GM19023 (cell line): Measurements from ENCODE around the gene SUPT3H.
"Not testable (repeated sequence)": the region's sequence is repeated elsewhere in the genome, so short reads cannot be mapped to it uniquely, and the experiment has no call there.

Source experiments
- ATAC-seq: cut with Tn5 transposase; IDR thresholded peaks from one replicate; pipeline ENCODE4 v1.9.1; 2021; ENCODE audit warnings: mild to moderate bottlenecking, moderate library complexity; ENCODE audit not compliant: unreplicated experiment

Gene SUPT3H

DNA sequence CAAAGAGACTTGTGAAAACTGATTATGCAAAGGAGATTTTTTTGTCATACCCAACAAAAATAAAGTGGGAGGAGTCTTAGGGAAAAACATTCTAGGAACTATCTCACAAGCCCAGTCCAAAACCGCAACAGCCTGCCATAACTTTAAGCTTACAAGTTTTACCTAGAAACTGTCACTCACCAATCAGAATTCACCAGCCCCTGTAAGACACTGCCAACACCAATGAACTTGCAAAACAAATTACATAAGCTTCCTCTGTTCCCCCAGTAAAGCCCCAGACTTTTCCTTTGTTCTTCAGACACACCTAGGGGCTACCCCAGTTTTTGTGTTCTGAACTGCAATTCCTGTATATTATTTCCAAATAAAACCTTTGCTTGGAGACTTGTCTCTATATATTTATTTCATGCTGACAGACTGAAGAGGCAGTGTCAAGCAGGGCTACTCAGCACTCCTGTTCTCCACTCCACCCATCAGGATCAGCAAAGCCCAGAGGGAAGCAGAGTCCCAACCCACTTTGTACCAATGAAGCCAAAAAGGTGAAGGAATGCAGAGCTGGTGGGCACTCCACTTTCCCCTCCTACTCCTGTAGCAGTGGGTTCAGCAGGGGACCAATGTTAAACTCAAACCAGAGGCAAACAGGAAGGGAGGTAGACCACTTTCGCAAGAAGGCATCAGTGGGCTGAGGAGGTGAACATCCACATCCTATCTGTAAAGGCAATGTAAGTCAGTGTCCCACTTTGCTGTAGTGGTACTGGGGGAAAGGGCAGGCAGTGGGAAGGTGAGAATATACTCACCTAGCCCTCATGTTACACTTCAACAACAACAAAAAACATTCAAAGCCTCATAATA, 192.1 kb downstream of the SUPT3H start:
- no peak for ATAC-seq

DNA sequence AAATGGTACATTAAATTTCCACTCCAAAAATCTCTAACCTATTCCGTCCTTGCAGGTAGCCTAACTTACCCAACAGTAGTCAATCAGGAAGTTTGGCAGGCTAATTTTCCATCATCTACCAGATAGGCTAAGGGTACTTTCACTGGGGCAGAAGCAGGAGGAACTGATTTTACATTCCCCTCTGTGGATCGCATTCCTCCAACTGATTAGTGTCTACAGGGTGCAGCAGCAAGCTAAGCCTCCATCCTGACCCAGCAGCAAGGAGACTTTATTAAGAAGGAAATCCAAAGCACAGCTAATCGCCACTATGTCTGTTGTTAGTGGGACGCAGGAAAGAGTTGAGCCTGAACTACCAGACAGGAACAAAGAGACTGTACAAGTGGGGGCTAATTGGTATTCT, 192.8 kb downstream of the SUPT3H start:
- ATAC-seq: no peak

DNA sequence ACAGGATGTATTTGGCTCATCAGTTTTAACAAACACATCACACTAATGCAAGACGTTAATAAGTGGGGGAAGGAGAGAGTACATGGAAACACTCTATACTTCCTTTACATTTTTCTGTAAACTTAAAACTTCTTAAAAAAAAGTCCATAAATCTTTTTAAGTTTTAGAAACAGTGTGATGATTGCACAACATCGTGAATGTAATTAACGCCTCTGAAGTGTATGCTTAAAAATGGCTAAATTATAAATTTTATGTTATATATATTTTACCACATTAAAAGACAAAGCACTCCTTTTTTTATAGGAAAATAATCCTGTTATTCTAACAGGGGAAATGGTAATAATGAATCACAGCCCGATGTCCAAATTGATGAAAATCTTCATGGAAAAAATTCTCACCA, 193.7 kb downstream of the SUPT3H start:
- no peak for ATAC-seq

DNA sequence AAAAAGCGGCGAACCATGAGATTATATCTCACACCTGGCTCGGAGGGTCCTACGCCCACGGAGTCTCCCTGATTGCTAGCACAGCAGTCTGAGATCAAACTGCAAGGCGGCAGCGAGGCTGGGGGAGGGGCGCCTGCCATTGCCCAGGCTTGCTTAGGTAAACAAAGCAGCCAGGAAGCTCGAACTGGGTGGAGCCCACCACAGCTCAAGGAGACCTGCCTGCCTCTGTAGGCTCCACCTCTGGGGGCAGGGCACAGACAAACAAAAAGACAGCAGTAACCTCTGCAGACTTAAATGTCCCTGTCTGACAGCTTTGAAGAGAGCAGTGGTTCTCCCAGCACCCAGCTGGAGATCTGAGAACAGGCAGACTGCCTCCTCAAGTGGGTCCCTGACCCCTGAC, 201.4 kb downstream of the SUPT3H start:
- not testable (repeated sequence) for ATAC-seq

DNA sequence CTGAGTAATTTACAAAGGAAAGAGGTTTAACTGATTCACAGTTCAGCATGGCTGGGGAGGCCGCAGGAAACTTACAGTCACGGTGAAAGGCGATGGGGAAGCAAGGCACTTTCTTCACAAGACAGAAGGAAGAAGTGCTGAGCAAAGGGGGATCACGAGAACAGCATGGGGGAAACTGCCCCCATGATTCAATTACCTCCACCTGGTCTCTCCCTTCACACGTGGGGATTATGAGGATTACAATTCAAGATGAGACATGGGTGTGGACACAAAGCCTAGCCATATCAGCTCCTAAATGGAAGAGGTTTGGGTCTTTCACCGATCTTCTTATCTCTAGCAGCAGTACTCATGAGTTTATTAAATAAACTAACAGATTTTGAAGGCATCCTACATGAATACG, 202.5 kb downstream of the SUPT3H start:
- ATAC-seq: no peak

DNA sequence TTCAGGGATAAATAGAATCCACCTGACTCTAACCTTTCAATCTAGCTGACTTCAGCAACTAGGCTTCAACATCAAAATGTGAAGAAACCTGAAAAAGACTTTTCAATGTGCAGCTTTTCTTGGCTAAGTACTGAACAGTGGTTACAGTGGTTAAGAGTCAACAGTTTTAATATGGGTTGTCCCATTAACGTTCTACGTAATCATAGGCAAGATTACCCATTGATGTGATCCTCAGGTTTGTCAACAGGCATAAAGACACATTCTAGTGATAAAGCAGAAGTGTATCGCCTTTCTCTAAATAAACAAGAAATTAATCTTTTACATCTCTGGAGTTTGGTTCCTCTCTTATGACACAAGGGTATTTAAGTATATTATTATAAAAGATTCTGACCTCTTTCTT, 203.7 kb downstream of the SUPT3H start:
- ATAC-seq: no peak

DNA sequence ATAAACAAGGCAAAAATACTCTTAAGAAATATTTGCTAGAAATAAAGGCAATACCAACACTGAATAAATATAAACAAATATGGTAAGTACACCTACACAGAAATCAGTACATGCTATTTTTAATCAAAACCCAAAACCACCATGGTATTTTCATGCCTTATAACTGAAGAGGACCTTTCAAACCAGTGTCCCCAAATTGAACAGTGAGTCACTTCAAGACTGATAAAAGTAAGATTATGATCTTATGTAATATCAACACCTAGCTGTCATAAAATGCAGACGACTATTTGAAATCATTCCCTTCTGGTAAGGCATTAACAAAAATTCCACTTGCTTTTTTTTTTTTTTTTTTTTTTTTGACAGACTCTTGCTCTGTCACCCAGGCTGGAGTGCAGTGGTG, 206.4 kb downstream of the SUPT3H start:
- ATAC-seq: no peak

DNA sequence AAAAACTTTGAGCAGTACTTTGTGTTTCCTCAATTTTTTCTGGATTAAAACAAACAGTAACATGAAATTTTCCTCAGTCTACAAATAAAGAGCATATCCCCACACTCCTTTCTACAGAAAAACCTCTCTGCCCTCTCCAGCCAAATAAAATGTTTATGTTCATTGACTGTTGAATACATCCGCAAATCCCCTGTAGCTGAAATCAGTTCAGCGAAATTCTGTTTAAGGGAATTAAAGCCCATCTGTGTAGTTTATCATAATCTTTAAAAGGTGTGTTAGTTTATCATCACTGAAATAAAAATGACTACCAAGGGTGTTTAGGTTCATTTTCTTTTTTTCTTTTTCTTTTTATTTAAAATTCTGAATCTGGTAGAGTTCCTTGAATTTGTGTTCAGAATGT, 207.4 kb downstream of the SUPT3H start:
- no peak for ATAC-seq

DNA sequence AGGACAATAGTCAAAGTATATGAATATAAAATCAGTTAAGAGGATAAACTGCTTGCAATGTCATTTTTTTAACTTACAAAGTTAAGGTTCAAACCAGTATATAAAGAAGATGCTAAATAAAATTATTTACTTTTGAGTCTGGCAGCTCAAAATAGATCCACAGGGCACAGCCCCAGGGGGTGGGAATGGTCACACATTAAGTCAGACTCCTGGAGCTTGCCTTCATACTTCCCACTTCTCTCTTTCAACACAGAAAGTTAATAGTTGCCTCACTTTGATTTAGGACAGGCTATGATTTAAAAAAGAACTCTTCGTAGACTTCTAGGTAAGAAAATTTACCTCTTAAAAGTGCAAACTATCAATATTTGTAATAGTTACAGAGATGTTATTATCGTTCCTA, 207.9 kb downstream of the SUPT3H start:
- no peak for ATAC-seq

DNA sequence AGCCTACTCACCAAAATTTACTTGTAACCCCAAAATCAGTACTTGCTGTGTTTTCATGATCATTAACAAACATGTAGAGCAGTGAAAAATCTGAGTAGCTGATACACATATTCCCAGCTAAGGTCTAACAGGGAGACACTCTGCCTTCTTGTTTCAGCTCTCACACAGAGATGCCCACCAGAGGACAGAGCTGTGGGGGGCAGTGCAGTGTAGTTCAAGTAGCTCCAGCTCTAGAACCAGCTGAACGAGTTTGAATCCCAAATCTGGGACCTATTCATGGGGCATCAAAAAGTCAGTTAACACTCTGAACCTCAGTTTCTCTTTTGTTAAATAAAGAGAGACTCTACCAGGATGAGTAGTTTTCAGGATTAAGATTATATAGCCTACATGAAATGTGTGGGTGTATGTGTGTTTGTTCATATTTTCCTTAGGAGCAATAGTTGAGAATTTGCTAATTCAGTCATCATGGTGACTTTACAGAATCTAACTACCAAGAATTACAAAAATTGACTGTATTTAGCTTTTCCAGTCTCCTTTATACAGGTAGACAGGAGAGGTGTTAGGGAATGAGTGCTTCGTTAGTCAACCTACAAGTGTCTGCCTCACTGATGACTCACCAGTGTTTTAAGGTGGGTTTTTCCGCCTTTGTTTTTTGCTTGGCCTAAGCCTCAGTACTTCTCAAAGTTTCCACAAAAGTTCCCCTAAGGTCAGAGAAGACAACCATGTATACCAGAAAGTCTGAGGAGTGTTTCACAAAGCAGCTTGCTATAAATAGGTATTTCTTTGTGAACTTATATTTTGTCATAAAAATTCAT, 213.6 kb downstream of the SUPT3H start:
- ATAC-seq: peak; percentile 86

DNA sequence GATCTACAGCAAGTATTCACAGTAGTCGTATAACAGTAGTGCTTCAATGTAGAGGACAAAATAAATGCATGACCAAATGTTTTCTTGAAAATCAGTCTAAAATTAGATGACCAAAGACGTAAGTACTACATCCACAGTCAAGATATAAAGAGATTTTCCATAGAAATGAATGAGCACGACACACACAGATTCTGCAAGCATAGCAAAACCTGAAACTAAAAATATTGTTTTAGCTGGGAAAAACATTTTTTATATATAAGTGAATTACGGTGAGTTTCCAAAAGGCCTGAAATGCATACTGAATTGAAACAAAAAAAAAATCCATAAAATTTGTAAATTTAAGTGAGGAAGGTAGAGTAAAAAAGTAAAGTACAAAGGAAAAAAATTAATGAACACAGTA, 217.4 kb downstream of the SUPT3H start:
- ATAC-seq: no peak

DNA sequence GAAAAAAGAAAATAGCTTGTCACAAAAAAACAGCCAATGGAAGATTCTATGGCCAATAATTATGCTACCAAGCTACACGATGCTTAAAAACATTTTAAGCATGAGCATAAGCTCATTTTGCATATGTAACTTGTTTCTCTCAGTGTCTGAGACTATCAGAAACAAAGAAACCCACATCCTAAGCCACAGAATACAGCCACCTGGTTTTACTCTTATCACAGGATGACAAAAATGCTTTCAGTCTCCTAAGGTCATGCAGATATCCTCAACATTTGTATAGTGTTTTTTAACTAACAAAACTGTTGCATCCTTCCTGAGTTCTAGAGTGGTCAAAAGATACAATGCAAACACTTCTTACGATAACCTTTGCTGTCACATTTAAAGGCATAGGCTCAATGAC, 221.7 kb downstream of the SUPT3H start:
- peak; percentile 99 for ATAC-seq

DNA sequence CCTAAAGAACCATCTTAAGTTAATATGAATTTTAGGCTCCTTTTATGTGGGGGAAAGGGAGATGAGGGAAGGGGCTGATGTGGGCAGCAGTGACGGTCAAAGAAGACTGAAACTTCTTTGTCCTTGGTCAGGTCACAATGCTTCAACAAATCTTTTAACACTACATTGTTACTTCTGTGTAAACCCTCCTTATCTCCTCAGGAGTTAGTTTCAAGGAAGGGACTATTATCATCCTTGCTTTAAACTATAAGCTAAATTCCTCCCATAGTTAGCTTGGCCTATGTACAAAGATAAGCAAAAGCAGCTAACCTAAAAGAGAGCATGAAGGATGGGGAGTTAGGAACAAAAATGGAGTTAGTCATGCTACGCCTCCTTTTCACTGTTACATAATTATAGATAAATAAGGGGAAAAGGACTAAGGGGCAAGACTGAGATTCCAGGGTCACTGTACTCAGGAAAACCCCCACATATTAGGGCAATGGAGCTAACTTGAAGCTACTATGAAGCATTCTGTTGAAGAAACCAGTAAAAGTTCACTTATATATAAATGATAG, 222.3 kb downstream of the SUPT3H start:
- ATAC-seq: no peak

DNA sequence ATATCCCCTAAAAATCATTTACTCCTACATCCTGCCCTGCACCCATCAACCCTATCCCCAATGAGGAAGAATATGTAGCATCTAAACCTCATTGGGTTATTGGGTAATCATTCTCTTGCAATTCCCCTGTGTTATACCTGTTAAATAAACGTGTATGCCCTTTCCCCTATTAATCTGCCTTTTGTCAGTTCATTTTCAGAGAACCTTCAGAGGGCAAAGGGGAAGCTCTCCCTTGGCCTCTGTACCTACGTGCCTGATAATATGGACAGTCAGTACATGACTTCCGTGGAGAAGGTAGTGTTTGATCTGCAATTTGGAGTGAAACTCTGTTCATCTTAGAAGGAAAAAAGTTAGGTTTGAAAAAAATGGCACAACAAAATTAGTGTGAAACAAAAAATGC, 223.1 kb downstream of the SUPT3H start:
- ATAC-seq: no peak

DNA sequence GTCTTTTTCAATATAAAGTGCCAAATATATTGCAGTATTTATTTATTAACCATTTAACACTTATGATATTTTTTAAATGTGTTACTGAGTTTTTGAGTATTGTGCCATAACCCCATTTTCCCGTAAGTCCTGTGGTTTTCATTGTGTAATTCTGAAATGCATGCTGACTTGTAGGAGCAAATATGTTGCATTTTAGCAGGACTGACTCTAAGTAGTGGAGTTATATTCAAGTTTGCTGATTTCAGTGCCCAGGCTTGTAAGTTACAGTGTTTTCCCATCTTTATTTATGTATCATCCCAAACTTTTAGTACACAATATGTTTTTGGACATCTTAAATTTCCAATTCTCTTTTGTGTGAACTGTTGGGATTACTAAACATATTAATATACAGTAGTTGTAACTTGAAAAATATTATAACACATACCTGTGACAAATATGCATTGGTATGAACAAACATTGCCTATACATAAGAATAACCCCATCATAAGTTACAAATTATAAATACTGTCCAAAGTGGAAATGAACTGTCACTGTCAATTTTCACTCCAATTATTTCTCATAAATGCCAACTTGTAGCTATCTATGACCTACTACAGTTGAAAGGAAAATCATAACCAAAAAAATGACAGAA, 228.9 kb downstream of the SUPT3H start:
- ATAC-seq: no peak

DNA sequence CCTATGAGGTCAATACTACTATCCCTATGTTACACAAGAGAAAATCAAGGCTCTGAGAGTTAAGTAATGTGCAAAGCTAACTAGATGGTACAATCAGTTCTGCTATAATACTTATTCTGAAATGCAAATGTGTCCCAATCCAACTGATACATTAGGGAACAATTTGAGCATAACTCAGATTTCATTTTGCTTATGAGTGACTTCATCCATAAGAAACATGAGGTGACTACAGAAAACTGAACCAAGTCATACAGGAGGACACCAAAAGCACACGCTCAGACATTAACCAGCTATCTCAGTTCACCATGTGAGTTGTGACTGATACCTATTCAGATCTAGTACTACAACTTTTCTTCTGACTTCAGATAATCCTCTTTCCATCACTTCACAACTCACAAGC, 229.5 kb downstream of the SUPT3H start:
- no peak for ATAC-seq

DNA sequence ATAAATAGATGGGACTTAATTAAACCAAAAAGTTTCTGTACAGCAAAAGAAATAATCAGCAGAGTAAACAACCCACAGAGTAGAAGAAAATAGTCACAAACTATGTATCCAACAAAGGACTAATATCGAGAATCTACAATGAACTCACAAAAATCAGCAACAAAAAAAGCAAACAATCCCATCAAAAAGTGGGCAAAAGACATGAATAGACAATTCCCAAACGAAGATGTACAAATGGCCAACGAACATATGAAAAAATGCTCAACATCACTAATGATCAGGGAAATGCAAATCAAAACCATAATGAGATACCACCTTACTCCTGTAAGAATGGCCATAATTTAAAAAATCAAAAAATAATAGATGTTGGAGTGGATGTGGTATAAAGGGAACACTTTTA, 232.1 kb downstream of the SUPT3H start:
- not testable (repeated sequence) for ATAC-seq

DNA sequence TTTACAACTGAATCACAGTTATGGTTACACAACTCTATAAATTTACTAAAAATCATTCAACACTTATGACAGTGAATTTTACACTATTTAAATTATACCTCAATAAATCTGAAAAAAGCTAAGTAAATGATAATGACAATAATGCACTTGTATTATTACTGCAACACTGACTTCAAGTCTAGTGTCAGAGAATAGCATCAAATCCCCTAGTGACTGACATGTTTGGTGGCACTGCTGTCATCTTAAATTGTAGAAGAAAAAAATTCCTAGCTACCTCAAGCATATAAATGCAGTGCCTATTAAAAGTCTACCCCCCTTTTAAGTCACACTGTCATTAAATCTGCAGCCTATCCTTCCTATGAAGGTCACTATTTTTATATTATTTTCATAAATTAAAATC, 239.0 kb downstream of the SUPT3H start:
- no peak for ATAC-seq

DNA sequence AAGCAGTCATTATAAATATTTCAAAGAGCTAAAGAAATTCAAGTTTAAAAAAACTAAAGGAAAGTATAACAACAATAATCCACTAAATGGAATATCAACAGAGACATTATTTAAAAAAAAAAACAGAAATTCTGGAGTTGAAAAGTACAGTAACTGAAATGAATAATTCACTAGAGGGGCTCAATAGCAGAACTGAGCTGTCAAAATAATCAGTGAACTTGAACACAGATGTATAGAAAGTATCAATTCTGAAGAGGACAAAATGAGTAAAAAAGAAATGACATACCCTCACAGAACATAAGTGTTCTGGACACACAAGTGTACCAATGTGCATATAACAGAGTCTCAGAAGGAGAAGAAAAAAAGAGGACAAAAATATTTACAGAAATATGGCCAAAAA, 241.2 kb downstream of the SUPT3H start:
- no peak for ATAC-seq

DNA sequence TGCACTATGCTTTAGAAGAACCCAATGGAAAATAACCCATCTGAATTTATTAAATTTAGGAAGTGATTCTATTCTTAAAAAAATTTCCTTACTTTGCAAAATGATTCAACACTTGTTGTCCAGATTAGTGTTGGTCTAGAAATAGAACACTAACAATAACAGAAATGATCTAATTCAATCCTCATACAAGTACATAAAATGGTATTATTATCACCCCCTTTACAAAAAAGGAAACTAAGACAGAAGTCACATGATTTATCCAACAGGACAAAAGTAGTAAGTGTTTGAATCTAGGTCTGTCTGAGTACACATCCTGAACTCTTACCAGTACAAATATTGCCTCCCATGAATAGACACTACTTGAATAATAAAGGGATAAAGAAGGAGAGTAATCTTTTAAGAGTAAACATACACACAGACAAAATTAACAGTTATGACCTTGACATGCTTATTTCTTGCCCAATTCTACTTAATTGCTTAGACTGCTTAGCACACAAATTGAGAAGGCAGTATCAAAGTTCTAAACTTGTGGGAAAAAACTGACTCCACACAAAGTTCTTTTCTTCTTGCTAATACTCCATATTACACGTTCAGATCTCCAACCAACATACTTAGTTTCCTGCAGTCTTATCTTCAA, 245.0 kb downstream of the SUPT3H start:
- no peak for ATAC-seq

DNA sequence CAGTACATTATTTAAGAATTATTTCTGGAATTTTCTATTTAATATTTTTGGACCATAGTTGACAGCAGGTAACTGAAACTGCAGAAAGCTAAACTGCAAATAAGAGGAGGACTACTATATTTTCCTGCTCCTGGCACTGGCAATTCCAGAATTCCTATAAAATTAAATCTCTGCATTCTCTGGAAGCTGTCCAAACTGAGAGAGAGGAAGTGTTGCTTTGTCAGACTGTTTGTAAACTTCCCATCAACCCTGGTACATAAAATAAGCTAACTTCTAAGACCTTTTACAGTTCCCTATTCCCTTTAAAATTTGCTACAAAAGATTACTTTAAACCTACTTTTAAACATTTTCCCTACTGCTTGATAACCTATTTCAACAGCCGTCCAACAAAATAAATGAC, 245.7 kb downstream of the SUPT3H start:
- ATAC-seq: no peak
